ENCODE results near the gene EBP. TPM values are rescaled to one million over a fixed set of nuclear protein-coding genes. Genes with fewer than 3 reads are reported as not detected.
A peak's percentile ranks its signal among the peaks of the same experiment; 100 is the strongest.
"Not testable (repeated sequence)": the region's sequence is repeated elsewhere in the genome, so short reads cannot be mapped to it uniquely, and the experiment has no call there.

EBP gene
- total and polyA plus RNA-seq, 8 donors, result 5.8 to 208 (median 53.1) TPM

GRCh38 chrX:48516285-48516684 is 5.3 kb upstream of the EBP start:
- 64 to 74% (median 70%) methylated on average over 10 of the region's 10 CpGs for WGBS, 5 donors
- intact Hi-C loops (cut with DNase I; ENCODE audit: low total_unique reads), result no loop called here
- no peak for DNase-seq
- Histone ChIP-seq H3K9me3 (peaks cover 0 to under 1% (median 0%) of the 10 kb centered on the region in 4 donors), H3K27me3 (no peaks in the 10 kb centered on the region), H3K36me3 (peaks cover 0 to 41% (median 21%) of the 10 kb centered on the region in 4 donors), H3K27ac (peak overlapping the region in 1 of 5 donors; percentile 4), H3K4me3 (no peak overlapping the region), H3K4me1 (peaks cover 0 to 3% (median 2%) of the 10 kb centered on the region in 4 donors)
- TF ChIP-seq EP300 (IDR thresholded peaks at IDR 0.05) (no peak), POLR2AphosphoS5 (IDR thresholded peaks at IDR 0.05) (no peak)

- peaks cover 0 to 4% (median 2%) of the 10 kb centered on the region in 4 donors for H3K4me1 ChIP-seq
- no peak for DNase-seq
- no peak overlapping the region for H3K4me3 ChIP-seq
- H3K27me3 ChIP-seq, result no peaks in the 10 kb centered on the region
- H3K36me3 ChIP-seq, result peaks cover 0 to 41% (median 21%) of the 10 kb centered on the region in 4 donors
- peak overlapping the region in 1 of 5 donors; percentile 4 for H3K27ac ChIP-seq
- intact Hi-C loops (cut with DNase I; ENCODE audit: low total_unique reads), result no loop called here
- 68 to 84% (median 80%) methylated on average over 3 to 5 of the region's 5 CpGs for WGBS, 5 donors
- H3K9me3 ChIP-seq, result peaks cover 0 to 6% (median 0%) of the 10 kb centered on the region in 4 donors
- TF ChIP-seq POLR2A (IDR thresholded peaks at IDR 0.05) (no peak), POLR2AphosphoS5 (IDR thresholded peaks at IDR 0.05) (no peak), CTCF (IDR thresholded peaks at IDR 0.05) (no peak), EP300 (IDR thresholded peaks at IDR 0.05) (no peak)
Observed at GRCh38 chrX:48516987-48517386, 4.6 kb upstream of the EBP start.

- H3K27me3 ChIP-seq; H3K4me3 ChIP-seq; intact Hi-C loops (cut with DNase I; ENCODE audit: low total_unique reads); H3K9me3 ChIP-seq; DNase-seq; H3K27ac ChIP-seq: not testable (repeated sequence)
- peaks cover 0 to 26% (median 15%) of the 10 kb centered on the region in 4 donors for H3K36me3 ChIP-seq
- peaks cover 0 to 13% (median 9%) of the 10 kb centered on the region in 4 donors for H3K4me1 ChIP-seq
- 55 to 88% (median 60%) methylated on average over 4 of the region's 4 CpGs for WGBS, 5 donors
Observed at GRCh38 chrX:48519481-48519880, 2.1 kb upstream of the EBP start.

GRCh38 chrX:48520455-48520854 is 1.2 kb upstream of the EBP start:
- Histone ChIP-seq H3K4me1 (peaks cover 0 to 13% (median 9%) of the 10 kb centered on the region in 4 donors), H3K4me3 (no peak overlapping the region), H3K27me3 (no peaks in the 10 kb centered on the region), H3K9me3 (peaks cover 0 to 6% (median 0%) of the 10 kb centered on the region in 4 donors), H3K27ac (no peak overlapping the region), H3K36me3 (peaks cover 0 to 21% (median 9%) of the 10 kb centered on the region in 4 donors)
- intact Hi-C loops (cut with DNase I; ENCODE audit: low total_unique reads), result no loop called here
- WGBS, 5 donors, result 73 to 100% (median 89%) methylated on average over 2 of the region's 2 CpGs
- no peak for DNase-seq
- no peak for TF ChIP-seq CTCF (IDR thresholded peaks at IDR 0.05)
- no peak for TF ChIP-seq POLR2AphosphoS5 (IDR thresholded peaks at IDR 0.05)
- no peak for TF ChIP-seq EP300 (IDR thresholded peaks at IDR 0.05)
- no peak for TF ChIP-seq POLR2A (IDR thresholded peaks at IDR 0.05)

- Histone ChIP-seq H3K9me3 (peaks cover 0 to 6% (median 0%) of the 10 kb centered on the region in 4 donors), H3K27me3 (no peaks in the 10 kb centered on the region), H3K4me3 (peak overlapping the region; percentile 52 to 66 (median 62)), H3K4me1 (peaks cover 0 to 13% (median 9%) of the 10 kb centered on the region in 4 donors), H3K36me3 (peaks cover 0 to 16% (median 5%) of the 10 kb centered on the region in 4 donors), H3K27ac (peak overlapping the region; percentile 77 to 87 (median 82))
- no peak for TF ChIP-seq EP300 (IDR thresholded peaks at IDR 0.05)
- no peak for TF ChIP-seq CTCF (IDR thresholded peaks at IDR 0.05)
- no peak for TF ChIP-seq POLR2A (IDR thresholded peaks at IDR 0.05)
- no peak for TF ChIP-seq POLR2AphosphoS5 (IDR thresholded peaks at IDR 0.05)
- DNase-seq, result no peak
- WGBS, 5 donors, result 10 to 51% (median 18%) methylated on average over 2 of the region's 2 CpGs
- intact Hi-C loops (cut with DNase I; ENCODE audit: low total_unique reads), result no loop called here
Observed at GRCh38 chrX:48520976-48521352, 644 bp upstream of the EBP start.

Data from stomach (tissue), 9 donors.